GM12878 (cell line): ENCODE data around the gene ARHGAP9. TPM values are rescaled to one million over a fixed set of nuclear protein-coding genes. Genes with fewer than 3 reads are reported as not detected.

Experiments used
- BRCA1 ChIP-seq: IDR thresholded peaks from 2 replicates; pipeline ENCODE4 v1.6.1; 2011; ENCODE audit warnings: low read depth, low read length, improper control_type of control experiment
- CBX3 ChIP-seq: fragments of 200-600 bp; sonication (generic); IDR thresholded peaks from 2 replicates; pipeline ENCODE4 v1.6.1; 2016; ENCODE audit warnings: low read depth, borderline replicate concordance
- EED ChIP-seq: sonication (generic); IDR thresholded peaks from 2 replicates; pipeline ENCODE4 v1.6.1; 2016; ENCODE audit warnings: antibody characterized with exemption, low read depth
- FOXM1 ChIP-seq: IDR thresholded peaks from 2 replicates; pipeline ENCODE4 v1.6.1; 2012; ENCODE audit warnings: low read depth, mild to moderate bottlenecking, inconsistent platforms, low read length, moderate library complexity
- HDAC6 ChIP-seq: fragments of 200-600 bp; sonication (generic); IDR thresholded peaks from one replicate; pipeline ENCODE4 v1.8.0; 2017; ENCODE audit warnings: antibody characterized with exemption; ENCODE audit not compliant: unreplicated experiment
- IKZF1 ChIP-seq: fragments of 450-650 bp; conservative IDR thresholded peaks from 2 replicates; pipeline ENCODE4 v1.6.1; 2017; ENCODE audit warnings: antibody characterized with exemption, mild to moderate bottlenecking
- NRF1 ChIP-seq: conservative IDR thresholded peaks from 2 replicates; pipeline ENCODE4 v1.6.1; 2011; ENCODE audit warnings: mild to moderate bottlenecking, low read depth, low read length, improper control_type of control experiment
- PAX8 ChIP-seq: fragments of 450-650 bp; IDR thresholded peaks from 2 replicates; pipeline ENCODE4 v1.6.1; 2017; ENCODE audit warnings: mild to moderate bottlenecking, moderate library complexity
- ZNF217 ChIP-seq: fragments of 450-650 bp; IDR thresholded peaks from 2 replicates; pipeline ENCODE4 v1.6.1; 2017; ENCODE audit warnings: antibody characterized with exemption, mild to moderate bottlenecking
- ZNF274 ChIP-seq: IDR thresholded peaks from one replicate; pipeline ENCODE4 v1.8.0; 2011; ENCODE audit not compliant: insufficient read length, insufficient read depth
- polyA plus RNA-seq, 11 experiments: library from polyadenylated mRNA; depleted of rRNA in 4 of 11; unstranded in 6 of 11; stranded (reverse) in 5 of 11; fragments of >200 nt; fragmentation: Nextera tagmentation in 4 of 11; fragmentation: Illumina TruSeq in 1 of 11; extraction: Ambion mirVana in 4 of 11; extraction: Trizol in 1 of 11; gene quantifications; 1 replicate in 1 of 11; 2 replicates in 10 of 11; pipeline versions ENCODE4 v1.2.1 to v1.2.3, GENCODE V29; 2011 to 2016; ENCODE audit warnings: inconsistent platforms in 2 of 11, missing spikeins in 2 of 11, low read depth in 1 of 11
- total RNA-seq, 4 experiments: library from RNA; depleted of rRNA in 3 of 4; stranded (reverse); fragments of >200 nt in 3 of 4; fragmentation: Illumina TruSeq in 1 of 4; extraction: Trizol in 1 of 4; gene quantifications; 2 replicates each; pipeline versions ENCODE4 v1.2.1 to v1.2.3, GENCODE V29; 2013 to 2021
- TF ChIP-seq, protein P1 (sequence below): fragments of 450-650 bp; IDR thresholded peaks from 2 replicates; pipeline ENCODE4 v1.6.1; 2017; ENCODE audit warnings: mild to moderate bottlenecking
- TF ChIP-seq, protein P2 (sequence below): IDR thresholded peaks from 2 replicates; pipeline ENCODE4 v1.6.1; 2011; ENCODE audit warnings: borderline replicate concordance, low read depth, mild to moderate bottlenecking, moderate library complexity, low read length; ENCODE audit not compliant: insufficient read depth, poor library complexity, severe bottlenecking
- TF ChIP-seq, protein P3 (sequence below), 3 experiments: IDR thresholded peaks in 2 of 3; conservative IDR thresholded peaks in 1 of 3; 2 replicates each; pipeline ENCODE4 v1.5.1; 2011; ENCODE audit warnings: low read depth in 3 of 3, low read length in 3 of 3, mild to moderate bottlenecking in 3 of 3, control low read depth in 2 of 3, moderate library complexity in 2 of 3, inconsistent platforms in 1 of 3, mixed read lengths in 1 of 3; ENCODE audit not compliant: control insufficient read depth in 2 of 3, insufficient read depth in 1 of 3; ENCODE audit errors: extremely low read depth in 1 of 3
- TF ChIP-seq, protein P4 (sequence below): IDR thresholded peaks from 2 replicates; pipeline ENCODE4 v1.6.1; 2012; ENCODE audit warnings: low read depth, low read length, improper control_type of control experiment
- TF ChIP-seq, protein P5 (sequence below): IDR thresholded peaks from 2 replicates; pipeline ENCODE4 v1.6.1; 2012; ENCODE audit warnings: improper control_type of control experiment, low read depth, low read length; ENCODE audit not compliant: insufficient replicate concordance

The ARHGAP9 gene
- total and polyA plus RNA-seq, 10 of the 15 experiments (the other 5 are each of a cell fraction or from before 2014, with no cell fraction given): 19.5 to 102 (median 76.8) TPM

DNA sequence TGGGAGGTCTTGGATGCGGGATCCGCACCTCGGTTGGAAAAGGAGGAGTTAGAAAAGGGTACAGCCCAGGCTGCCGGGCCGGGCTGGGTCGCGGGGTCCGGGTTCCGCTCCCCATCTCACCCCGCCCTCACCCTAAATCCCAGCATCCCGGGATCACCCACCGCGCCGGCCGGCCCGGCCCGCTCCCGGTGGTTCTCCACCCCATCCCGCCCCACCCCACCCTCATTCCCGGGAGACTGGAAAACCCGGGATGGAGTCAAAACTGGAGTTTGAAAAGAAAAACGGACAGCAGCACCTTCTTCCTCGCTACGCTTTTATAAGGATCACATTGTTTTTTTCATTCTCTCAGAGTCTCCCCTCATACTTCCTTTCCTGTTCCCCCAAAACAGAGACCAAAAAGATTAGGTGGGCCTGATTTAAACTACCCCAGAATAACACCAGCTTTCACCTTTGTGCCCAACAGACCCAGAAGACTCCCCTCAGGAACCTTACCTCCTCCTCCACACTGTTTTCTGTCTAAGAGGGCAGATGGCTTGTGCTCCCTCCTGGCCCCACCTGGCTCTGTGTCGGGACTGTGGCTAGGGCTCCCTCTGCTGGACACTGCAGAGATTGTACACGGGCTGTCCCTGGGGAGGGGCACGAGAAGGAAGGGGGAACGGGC, 17.3 kb downstream of the ARHGAP9 start (continued):
- TF ChIP-seq, protein P1, sequence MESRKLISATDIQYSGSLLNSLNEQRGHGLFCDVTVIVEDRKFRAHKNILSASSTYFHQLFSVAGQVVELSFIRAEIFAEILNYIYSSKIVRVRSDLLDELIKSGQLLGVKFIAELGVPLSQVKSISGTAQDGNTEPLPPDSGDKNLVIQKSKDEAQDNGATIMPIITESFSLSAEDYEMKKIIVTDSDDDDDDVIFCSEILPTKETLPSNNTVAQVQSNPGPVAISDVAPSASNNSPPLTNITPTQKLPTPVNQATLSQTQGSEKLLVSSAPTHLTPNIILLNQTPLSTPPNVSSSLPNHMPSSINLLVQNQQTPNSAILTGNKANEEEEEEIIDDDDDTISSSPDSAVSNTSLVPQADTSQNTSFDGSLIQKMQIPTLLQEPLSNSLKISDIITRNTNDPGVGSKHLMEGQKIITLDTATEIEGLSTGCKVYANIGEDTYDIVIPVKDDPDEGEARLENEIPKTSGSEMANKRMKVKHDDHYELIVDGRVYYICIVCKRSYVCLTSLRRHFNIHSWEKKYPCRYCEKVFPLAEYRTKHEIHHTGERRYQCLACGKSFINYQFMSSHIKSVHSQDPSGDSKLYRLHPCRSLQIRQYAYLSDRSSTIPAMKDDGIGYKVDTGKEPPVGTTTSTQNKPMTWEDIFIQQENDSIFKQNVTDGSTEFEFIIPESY: no peak
- TF ChIP-seq NRF1 (no peak), HDAC6 (no peak), CBX3 (no peak), EED (peak; percentile 12; the same call in 1 of the 2 replicates), IKZF1 (peak; percentile 69), ZNF274 (no peak), PAX8 (no peak), FOXM1 (no peak), ZNF217 (no peak), BRCA1 (no peak)
- TF ChIP-seq, protein P2, sequence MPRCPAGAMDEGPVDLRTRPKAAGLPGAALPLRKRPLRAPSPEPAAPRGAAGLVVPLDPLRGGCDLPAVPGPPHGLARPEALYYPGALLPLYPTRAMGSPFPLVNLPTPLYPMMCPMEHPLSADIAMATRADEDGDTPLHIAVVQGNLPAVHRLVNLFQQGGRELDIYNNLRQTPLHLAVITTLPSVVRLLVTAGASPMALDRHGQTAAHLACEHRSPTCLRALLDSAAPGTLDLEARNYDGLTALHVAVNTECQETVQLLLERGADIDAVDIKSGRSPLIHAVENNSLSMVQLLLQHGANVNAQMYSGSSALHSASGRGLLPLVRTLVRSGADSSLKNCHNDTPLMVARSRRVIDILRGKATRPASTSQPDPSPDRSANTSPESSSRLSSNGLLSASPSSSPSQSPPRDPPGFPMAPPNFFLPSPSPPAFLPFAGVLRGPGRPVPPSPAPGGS: no peak
- TF ChIP-seq, protein P3, sequence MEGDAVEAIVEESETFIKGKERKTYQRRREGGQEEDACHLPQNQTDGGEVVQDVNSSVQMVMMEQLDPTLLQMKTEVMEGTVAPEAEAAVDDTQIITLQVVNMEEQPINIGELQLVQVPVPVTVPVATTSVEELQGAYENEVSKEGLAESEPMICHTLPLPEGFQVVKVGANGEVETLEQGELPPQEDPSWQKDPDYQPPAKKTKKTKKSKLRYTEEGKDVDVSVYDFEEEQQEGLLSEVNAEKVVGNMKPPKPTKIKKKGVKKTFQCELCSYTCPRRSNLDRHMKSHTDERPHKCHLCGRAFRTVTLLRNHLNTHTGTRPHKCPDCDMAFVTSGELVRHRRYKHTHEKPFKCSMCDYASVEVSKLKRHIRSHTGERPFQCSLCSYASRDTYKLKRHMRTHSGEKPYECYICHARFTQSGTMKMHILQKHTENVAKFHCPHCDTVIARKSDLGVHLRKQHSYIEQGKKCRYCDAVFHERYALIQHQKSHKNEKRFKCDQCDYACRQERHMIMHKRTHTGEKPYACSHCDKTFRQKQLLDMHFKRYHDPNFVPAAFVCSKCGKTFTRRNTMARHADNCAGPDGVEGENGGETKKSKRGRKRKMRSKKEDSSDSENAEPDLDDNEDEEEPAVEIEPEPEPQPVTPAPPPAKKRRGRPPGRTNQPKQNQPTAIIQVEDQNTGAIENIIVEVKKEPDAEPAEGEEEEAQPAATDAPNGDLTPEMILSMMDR (IDR thresholded peaks at IDR 0.05 in 2 of 3, conservative IDR thresholded peaks at IDR 0.05 in 1 of 3; ENCODE audit: control insufficient read depth in 2 of 3, extremely low read depth in 1 of 3, insufficient read depth in 1 of 3, low read depth in 3 of 3, low read length in 3 of 3): peak; percentile 94 to 99 (median 98)
- TF ChIP-seq, protein P4, sequence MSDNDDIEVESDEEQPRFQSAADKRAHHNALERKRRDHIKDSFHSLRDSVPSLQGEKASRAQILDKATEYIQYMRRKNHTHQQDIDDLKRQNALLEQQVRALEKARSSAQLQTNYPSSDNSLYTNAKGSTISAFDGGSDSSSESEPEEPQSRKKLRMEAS: 0 out of 2 replicates have a peak, but pooled peaks have one; percentile 49
- TF ChIP-seq, protein P5, sequence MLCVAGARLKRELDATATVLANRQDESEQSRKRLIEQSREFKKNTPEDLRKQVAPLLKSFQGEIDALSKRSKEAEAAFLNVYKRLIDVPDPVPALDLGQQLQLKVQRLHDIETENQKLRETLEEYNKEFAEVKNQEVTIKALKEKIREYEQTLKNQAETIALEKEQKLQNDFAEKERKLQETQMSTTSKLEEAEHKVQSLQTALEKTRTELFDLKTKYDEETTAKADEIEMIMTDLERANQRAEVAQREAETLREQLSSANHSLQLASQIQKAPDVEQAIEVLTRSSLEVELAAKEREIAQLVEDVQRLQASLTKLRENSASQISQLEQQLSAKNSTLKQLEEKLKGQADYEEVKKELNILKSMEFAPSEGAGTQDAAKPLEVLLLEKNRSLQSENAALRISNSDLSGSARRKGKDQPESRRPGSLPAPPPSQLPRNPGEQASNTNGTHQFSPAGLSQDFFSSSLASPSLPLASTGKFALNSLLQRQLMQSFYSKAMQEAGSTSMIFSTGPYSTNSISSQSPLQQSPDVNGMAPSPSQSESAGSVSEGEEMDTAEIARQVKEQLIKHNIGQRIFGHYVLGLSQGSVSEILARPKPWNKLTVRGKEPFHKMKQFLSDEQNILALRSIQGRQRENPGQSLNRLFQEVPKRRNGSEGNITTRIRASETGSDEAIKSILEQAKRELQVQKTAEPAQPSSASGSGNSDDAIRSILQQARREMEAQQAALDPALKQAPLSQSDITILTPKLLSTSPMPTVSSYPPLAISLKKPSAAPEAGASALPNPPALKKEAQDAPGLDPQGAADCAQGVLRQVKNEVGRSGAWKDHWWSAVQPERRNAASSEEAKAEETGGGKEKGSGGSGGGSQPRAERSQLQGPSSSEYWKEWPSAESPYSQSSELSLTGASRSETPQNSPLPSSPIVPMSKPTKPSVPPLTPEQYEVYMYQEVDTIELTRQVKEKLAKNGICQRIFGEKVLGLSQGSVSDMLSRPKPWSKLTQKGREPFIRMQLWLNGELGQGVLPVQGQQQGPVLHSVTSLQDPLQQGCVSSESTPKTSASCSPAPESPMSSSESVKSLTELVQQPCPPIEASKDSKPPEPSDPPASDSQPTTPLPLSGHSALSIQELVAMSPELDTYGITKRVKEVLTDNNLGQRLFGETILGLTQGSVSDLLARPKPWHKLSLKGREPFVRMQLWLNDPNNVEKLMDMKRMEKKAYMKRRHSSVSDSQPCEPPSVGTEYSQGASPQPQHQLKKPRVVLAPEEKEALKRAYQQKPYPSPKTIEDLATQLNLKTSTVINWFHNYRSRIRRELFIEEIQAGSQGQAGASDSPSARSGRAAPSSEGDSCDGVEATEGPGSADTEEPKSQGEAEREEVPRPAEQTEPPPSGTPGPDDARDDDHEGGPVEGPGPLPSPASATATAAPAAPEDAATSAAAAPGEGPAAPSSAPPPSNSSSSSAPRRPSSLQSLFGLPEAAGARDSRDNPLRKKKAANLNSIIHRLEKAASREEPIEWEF: no peak
